Neural cell (in vitro differentiated cells): ENCODE data around the gene PLEKHA5.

Experiments used
- CTCF ChIP-seq: fragments of 450-650 bp; IDR thresholded peaks from 2 replicates; pipeline ENCODE4 v1.5.1; 2014; ENCODE audit warnings: antibody characterized with exemption, mild to moderate bottlenecking, moderate library complexity; ENCODE audit not compliant: poor library complexity, severe bottlenecking
- EP300 ChIP-seq: fragments of 450-650 bp; conservative IDR thresholded peaks from 2 replicates; pipeline ENCODE4 v1.6.1; 2014; ENCODE audit warnings: antibody characterized with exemption, mild to moderate bottlenecking, moderate library complexity; ENCODE audit not compliant: poor library complexity, severe bottlenecking
- EZH2 ChIP-seq: fragments of 200-600, 300-800 bp; shearing (Covaris generic), sonication (generic); IDR thresholded peaks from 2 replicates; pipeline ENCODE4 v1.6.1; 2014; ENCODE audit warnings: antibody characterized with exemption, low read length, borderline replicate concordance, mild to moderate bottlenecking; ENCODE audit not compliant: insufficient read depth, poor library complexity, severe bottlenecking
- POLR2AphosphoS5 ChIP-seq: IDR thresholded peaks from 2 replicates; pipeline ENCODE4 v1.6.1; 2012

- TF ChIP-seq CTCF: no peak
- TF ChIP-seq EP300: no peak
- no peak for TF ChIP-seq EZH2
- TF ChIP-seq POLR2AphosphoS5: no peak
Observed at GRCh38 chr12:19179986-19180385, 50.5 kb downstream of the PLEKHA5 start.
